ENCODE measurements around the gene SDR42E2.
"Not testable (repeated sequence)": the region's sequence is repeated elsewhere in the genome, so short reads cannot be mapped to it uniquely, and the experiment has no call there.

The SDR42E2 gene

GRCh38 chr16:22191532-22192260, 29.4 kb downstream of the SDR42E2 start:
- DNase-seq (ENCODE audit: low read depth): no peak

DNA sequence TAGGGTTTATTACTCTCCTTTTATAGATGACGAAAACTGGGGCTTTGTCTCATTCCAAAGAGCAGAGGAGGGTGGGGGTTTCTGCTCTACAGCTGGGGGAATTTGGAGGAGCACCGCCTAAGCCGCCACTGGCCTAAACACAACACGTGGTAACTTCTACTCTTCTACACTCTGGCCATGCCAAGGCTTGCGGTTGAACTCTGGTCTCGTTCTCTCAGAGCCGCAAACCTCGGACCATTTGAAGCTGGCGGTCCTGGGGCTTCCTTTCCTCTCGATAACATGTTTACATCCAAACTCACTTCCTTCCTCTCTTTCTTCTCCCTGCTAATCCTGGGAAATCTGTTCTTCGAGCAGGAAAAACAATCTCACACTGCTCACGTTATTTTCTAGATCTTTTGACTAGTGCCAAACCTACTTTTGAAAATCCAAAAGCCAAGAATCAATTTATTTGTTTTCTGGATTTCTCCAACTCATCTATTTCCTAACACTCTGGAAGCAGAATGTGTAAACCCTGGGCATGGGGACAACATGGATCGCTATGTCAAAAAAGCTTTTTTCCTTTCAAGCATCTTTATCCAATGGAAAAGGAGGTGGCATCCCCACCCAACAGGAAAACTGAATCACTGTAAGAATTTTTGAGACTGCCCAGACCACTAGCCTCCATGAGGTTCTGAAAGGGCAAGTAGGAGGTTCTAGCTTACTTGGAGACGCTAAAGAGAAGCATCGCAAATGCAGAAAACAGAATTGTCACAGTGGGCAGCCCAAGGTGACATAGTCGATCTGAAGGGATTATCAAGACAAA, 30.2 kb downstream of the SDR42E2 start:
- peak; percentile 68 for DNase-seq (ENCODE audit: low read depth)

GRCh38 chr16:22193063-22193411, 30.7 kb downstream of the SDR42E2 start:
- DNase-seq (ENCODE audit: low read depth): no peak

DNA sequence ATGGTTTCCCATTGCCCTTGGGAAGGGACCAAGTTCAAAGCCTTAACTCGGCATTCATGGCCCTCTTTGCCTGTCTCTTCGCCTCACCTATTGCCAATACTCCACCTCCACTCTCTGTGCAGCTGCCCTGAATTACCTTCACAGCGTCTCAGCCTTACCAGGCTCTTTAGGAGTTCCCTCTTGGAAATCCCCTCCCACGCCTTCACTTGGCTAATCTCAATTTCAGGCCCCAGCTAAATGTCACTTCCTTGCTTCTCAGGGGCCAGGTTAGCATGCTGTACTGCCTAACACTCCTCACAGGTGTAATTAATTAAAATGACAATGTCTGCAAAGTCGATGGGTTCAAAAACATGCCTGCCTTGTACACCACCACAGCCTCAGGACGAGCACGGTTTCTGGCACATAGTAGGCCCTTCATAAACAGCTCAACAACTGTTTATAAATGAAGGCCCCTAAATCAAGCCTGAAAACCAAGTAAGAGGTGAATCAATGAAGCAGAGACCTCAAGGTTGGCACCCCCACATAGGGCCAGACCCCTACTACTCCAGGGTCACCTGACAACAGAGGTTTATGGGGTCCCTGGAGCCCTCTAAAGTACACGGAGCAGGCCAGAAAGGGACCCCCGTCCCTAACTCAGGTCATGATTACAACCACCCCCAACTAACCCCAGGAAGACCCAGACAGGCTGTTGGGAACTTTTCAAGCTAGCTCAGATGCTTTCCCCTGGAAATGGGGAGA, 32.6 kb downstream of the SDR42E2 start:
- DNase-seq (ENCODE audit: low read depth): no peak

GRCh38 chr16:22195445-22195694, 33.1 kb downstream of the SDR42E2 start:
- DNase-seq (ENCODE audit: low read depth): no peak

DNA sequence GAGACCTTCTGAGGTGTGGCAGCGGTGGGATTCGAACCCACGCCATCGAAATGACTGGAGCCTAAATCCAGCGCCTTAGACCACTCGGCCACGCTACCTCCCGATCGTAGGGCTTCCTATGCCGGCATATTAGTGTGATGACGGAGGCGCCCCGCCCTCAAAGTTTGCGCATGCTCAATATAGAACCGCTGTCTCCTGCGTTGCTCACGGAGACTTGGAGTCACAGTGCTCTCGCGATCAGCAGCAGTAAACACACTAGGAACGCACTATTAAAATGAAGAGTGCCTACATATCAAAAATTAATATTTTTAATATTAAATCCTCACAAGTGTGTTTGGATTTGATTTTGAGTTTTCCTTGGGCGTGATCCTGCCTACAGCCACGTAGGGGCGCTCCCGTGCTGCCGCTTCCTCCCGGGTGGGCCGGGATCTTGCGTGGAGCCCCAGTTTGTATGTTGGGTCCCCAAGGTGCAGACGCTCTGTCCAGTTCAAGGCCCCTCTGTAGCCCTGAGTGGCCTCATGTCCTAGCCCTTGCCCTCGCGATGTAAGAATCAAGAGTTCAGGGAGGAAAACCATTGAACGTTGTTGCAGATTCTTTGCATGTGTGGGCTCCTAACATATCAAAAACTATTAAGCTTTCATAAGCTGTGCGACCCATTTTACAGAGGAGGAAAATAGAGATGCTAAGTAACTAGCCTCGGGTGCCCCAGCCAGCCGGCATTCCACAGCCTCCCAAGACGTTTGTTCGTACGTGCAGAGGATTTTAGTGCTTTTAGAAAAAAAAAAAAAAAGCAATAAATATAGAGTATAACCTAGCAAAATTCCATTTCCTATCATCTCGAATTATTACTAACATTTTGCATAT, 33.6 kb downstream of the SDR42E2 start:
- peak; percentile 76 for DNase-seq (ENCODE audit: low read depth)

DNA sequence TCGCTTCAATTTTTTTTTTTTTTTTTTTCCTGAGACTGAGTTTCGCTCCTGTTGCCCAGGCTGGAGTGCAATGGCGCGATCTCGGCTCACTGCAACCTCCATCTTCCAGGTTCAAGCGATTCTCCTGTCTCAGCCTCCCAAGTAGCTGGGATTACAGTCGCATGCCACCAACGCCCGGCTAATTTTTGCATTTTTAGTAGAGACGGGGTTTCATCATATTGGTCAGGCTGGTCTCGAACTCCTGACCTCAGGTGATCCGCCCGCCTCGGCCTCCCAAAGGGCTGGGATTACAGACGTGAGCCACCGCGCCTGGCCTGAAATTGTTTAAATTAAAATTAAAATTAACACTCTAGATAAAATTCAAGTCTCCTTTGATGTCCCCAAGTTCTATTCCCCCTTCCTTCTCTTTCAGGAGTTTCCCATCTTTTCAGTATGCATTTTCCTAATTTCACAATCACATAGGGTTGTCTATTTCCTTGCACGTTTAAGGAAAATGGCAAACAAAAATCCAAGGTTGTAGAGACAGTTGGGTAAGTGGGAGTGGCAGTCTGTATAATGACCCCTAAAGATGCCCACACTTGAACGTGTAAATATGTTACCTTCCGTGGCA, 34.4 kb downstream of the SDR42E2 start:
- not testable (repeated sequence) for DNase-seq (ENCODE audit: low read depth)

DNA sequence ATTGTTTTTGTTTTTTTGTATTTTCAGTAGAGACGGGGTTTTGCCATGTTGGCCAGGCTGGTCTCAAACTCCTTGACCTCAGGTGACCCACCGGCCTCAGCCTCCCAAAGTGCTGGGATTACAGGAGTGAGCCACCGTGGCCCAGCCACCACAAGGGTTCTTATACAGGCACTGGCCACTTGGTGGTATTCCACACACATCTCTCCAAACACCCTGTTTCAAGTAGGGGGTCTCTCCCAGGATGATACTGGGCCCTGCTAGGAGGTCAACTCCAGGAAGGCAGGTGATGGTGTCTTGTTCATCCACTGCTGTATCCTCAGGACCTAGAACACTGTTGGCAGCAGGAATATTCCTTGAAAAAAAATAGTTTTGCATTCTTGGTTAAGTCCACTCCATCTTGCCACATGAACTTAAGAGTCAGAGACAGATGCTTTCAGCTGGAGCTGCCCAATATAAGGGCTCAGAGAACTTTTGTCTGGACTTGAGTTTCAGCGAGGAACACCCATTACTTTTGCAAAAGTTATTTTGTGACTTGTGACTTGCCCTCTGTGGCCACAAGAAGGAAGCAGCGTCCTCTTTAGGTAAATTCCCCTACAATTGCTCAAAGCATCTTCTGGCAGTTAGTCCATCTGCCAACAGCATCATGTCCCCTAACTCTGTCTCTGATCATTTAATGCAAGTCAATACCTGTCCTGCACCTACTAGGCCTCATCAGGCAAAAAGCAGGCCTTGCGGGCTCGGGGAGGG, 36.4 kb downstream of the SDR42E2 start:
- DNase-seq (ENCODE audit: low read depth): no peak

- no peak for DNase-seq (ENCODE audit: low read depth)
These were observed 39.9 kb downstream of the SDR42E2 start for GRCh38 chr16:22202261-22202637.

DNA sequence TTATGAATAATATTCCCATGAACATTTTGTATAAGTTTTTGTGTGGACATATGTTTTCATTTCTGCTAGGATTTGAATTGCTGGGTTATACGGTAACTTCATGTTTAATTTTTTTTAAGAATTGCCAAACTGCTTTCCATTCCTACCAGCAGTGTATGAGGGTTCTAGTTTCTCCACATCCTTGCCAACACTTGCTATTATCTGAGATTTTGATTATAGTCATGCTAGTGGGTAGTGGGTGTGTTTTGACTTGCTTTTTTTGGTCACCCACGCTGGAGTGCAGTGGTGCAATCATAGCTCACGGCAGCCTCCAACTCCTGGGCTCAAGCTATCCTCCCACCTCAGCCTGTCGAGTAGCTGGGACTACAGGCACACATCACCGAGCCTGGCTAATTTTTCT, 40.8 kb downstream of the SDR42E2 start:
- no peak for DNase-seq (ENCODE audit: low read depth)

GRCh38 chr16:22204091-22204655, 41.9 kb downstream of the SDR42E2 start:
- no peak for DNase-seq (ENCODE audit: low read depth)

DNA sequence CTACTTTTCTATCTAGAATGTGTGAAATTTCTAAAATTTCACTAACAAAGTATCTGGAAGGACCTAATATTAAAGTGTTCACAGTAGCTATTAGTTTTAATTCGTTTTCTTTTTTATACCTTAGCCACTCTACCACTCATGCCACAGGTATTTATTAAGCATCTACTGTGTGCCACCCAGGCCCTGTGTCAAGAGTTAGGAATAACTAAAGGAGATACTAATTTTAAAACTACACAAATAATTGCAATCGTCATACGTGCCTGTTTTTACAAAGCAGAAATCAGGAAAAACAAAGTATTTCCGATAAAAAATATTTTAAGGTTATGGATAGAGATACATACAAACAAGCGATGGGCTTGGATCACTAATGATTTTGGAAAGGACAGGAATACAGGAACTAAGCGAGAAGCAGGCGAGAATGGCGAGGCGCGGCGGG, 43.3 kb downstream of the SDR42E2 start:
- no peak for DNase-seq (ENCODE audit: low read depth)

DNA sequence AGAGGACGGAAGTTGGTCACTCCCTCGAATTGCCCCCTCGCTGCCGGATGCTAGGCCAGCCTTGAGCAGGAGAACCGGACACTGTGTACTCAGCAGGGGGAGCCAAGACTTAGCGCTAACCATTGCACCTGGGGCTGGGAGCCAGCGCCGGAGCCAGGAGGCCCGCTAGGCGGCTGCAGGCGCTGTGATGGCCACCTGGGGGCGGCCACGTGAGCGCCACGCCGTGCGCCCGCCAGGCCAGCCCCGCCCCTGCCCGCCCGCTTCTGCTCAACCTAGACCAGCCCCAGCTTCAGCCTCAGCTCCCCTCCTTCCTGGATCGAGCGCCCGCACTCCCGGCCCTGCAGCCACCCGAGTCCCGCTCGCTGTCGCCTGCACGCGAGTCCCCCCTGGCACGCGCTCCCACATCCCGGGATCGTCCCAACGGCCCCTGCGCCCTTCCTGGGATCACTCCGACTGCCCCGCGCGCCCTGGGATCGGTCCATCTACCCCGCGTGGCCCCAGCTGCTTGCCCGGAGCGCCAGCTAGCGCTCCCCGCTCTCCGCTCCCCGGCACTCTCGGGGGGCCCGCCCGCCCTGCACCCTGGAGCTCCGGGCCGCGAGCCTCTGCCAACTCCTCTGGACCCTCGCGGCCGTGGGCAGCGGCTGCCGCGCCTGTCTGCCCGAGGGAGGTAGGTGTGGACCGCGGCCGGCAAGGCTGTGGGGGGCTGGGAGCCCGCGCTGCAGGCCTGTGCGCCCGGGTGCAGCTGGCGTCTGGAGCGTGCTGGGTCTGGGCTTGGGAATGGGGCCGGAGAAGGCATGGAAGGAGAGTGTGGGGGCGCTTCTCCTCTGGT, 43.9 kb downstream of the SDR42E2 start, which contains the start of gene EEF2K:
TSS of gene EEF2K (plus strand) at position 266 of the 829 bp plus-strand sequence. CDS start 19,452 bp downstream, outside the sequence.
- peak; percentile 88 for DNase-seq (ENCODE audit: low read depth)

DNA sequence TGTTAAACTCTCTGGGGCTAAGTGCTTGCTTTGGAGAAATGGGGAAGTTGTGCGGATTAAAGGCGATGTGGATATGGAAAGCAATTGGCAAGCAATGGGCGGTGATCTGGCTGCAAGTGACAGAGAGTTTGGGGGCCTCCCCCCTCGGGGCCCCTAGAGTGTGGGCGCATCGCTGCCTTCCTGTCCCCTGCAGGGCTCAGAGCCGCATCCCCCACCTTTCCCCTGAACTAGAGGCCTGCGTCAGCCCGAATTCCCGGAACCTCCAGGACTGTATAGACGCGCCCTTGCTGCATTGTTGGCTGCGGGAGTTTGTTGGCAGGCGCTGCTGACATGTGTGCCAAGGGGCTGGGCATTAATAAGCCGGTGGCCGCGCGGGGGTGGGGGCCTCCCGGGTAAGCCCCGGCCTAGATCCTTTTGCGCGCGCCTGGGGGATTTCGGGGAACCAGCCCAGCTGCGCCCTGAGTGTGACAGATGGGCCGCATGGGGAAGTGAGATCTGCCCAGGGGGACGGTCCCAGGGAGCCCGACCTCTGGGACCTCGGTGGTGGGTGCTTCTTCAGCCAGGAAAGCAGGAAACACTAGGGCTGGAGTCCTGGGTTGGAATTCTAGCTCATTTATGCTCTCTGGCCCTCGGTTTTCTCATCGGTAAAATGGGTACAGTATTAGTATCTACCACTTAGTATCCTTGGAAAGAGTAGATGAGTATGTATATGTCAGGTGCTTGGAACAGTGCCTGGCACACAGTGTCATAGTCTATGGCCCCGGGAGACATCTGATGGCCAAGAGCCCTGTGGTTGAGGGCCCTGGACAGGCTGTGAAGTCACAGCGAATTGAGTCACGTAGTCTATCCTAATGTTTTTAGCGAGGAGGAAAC, 44.8 kb downstream of the SDR42E2 start:
- no peak for DNase-seq (ENCODE audit: low read depth)

DNA sequence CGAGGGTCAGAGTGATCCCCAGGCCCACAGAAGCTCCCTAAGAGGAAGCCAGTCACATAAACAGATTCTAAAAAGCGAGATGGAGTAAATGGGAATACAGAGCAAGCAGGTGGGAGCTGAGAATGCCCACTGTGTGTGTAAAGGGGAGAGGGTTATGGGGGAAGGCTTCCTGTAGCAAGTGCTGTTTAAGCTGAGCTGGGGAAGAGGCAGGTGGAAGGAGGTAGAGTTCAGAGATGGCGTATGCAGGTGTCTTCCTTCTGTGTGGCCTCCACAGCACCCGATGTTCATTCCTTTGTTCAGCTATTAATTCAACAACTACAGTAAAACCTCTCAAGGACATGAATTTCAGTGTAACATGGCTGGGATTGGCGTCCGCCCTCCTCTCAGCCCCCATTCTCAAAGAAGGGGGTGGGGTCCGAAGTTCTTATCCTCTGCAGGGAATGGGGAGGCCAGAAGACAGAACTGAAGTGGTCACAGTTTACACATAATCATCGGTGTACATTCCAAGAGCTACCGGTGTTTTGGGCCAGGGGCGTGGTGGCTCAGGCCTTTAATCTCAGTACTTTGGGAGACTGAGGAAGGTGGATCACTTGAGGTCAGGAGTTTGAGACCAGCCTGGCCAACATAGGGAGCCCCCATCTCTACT, 45.5 kb downstream of the SDR42E2 start:
- DNase-seq (ENCODE audit: low read depth): no peak

DNA sequence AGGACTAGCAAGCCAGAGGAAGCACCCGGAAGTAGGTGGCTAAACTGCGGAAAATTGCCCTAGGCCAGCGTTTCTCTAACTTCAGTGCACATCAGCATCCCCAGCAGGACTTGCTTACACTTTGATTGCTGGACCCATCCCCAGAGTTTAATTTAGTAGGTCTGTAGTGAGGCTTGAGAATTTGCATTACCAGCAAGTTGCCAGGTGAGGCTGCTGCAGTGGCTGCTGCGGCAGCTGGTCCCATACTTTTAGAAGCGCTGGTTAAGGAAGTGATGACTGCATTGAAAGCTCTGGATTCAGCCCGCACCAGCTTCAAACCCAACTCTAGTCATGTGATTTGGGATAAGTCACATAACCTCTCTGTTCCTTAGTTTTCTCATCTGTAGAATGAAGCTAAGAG, 48.0 kb downstream of the SDR42E2 start:
- DNase-seq (ENCODE audit: low read depth): no peak

- no peak for DNase-seq (ENCODE audit: low read depth)
These were observed 48.5 kb downstream of the SDR42E2 start for GRCh38 chr16:22210854-22211253.

DNA sequence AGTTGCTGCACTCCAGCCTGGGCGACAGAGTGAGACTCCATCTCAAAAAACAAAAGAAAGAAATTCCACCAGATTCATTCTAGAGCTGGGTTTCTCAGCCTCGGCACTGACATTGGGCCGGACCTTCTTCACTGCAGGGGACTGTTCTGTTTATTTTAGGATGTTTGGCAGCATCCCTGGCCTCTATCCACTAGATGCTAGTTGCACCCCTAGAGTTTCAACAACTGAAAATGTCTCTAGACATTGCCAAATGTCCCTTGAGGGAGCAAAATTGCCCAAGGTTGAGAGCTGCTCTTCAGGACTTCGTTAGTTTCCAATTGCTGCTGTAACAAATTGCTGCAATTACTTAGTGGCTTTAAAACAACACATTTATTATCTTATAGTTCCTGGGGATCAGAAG, 50.9 kb downstream of the SDR42E2 start:
- no peak for DNase-seq (ENCODE audit: low read depth)
